Measurements from ENCODE around the gene NCOA7.
"Not testable (repeated sequence)": the region's sequence is repeated elsewhere in the genome, so short reads cannot be mapped to it uniquely, and the experiment has no call there.

NCOA7 gene

GRCh38 chr6:125836466-125836865 lies 45.7 kb downstream of the NCOA7 start:
- DNase-seq (ENCODE audit: low read depth in 2 of 2), result no peak

GRCh38 chr6:125839471-125839870 lies 48.7 kb downstream of the NCOA7 start:
- DNase-seq (ENCODE audit: low read depth in 2 of 2), result no peak

DNA sequence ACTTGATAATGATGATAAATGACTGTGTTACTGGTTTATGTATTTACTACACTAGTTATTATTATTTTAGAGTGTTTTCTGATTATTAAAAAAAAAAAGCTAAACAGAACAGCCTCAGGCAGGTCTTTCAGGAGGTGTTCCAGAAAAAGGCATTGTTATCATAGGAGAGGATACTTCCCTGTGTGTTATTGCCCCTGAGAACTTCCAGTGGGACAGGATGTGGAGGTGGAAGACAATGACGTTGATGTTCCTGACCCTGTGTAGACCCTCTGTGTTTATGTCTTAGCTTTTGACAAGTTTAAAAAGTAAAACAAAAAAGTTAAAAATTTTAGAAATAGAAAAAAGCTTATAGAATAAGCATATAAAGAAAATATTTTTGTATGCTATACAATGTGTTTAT lies 49.1 kb downstream of the NCOA7 start:
- no peak for DNase-seq (ENCODE audit: low read depth in 2 of 2)

DNA sequence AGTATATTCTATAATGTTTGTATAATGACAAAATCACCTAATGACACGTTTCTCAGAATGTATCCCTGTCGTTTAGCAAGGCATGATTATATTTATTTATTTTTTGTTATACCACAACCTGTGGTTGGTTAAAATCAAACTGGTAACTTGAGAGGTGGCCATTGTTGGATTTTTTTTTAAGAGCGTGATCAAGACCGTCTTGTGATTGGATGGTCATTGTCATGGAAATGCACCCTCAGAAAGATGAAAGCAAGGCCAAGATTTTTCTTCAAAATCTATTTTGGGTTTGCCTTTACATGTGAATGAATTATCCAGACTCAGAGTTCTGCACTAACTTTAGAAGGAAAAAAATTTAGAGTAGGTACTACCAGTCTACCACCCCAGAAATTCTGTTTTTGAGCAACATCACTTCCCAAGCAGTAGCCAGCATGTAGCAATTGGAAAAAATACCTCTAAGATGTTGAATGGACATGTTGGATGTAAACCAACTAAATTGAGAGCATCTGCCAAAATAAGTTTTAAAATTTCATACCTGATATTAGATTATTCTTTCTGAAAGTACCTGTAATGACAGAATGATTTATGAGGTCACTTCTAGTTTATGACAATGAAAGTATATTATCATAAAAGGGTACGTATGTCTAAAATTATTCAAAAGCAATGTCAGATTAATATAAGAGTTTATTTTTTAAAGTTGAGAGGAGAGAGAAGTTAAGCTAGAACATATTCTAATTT lies 50.8 kb downstream of the NCOA7 start:
- DNase-seq (ENCODE audit: low read depth in 2 of 2), result no peak

GRCh38 chr6:125842091-125842626 lies 51.4 kb downstream of the NCOA7 start:
- DNase-seq (ENCODE audit: low read depth in 2 of 2), result no peak

- DNase-seq (ENCODE audit: low read depth in 2 of 2), result no peak
These were observed 52.8 kb downstream of the NCOA7 start for GRCh38 chr6:125843593-125843992.

DNA sequence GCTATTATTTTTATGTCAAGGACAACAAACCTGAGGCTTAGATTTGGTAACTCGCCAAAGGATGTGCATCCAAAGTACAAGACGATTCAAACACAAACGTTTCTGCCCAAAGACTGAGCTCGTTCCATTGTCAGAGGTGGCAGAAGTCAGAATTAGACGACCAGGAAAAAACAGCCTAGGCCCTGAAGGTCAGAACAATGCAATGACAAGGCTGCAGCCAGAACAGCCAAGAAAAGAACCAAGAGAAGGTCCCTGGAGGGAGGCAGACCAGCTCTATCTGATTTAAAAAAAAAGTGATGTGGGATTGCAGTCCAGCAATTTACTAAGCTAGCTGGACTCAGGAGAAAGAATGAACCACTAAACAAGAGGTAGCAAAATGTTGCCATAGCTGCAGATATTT lies 54.2 kb downstream of the NCOA7 start:
- no peak for DNase-seq (ENCODE audit: low read depth in 2 of 2)

GRCh38 chr6:125846292-125847024 lies 55.7 kb downstream of the NCOA7 start:
- no peak for DNase-seq (ENCODE audit: low read depth in 2 of 2)

DNA sequence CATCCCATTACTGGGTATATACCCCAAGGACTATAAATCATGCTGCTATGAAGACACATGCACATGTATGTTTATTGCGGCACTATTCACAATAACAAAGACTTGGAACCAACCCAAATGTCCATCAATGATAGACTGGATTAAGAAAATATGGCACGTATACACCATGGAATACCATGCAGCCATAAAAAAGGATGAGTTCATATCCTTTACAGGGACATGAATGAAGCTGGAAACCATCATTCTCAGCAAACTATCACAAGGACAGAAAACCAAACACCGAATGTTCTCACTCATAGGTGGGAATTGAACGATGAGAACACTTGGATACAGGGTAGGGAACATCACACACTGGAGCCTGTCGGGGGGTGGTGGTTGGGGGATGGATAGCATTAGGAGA lies 57.5 kb downstream of the NCOA7 start:
- not testable (repeated sequence) for DNase-seq (ENCODE audit: low read depth in 2 of 2)

DNA sequence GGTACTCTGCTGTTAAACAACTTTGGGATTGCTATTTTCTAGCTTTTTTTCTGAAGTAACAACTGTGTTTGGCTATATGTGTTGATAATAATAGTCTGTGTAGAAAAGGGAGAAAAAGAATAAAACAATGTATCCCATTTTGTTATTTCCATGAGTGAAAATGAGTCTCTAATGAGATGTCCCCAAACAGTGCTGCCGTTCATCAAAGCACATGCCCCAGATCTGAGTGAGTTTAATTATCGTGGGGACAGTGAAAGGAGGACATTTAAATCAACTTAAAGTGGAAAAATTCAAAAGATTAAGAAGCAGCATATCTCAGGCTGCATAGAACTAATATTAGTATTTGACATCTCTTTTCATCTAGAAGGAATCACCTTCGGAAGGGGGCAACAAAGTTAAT lies 59.6 kb downstream of the NCOA7 start:
- DNase-seq (ENCODE audit: low read depth in 2 of 2), result no peak

DNA sequence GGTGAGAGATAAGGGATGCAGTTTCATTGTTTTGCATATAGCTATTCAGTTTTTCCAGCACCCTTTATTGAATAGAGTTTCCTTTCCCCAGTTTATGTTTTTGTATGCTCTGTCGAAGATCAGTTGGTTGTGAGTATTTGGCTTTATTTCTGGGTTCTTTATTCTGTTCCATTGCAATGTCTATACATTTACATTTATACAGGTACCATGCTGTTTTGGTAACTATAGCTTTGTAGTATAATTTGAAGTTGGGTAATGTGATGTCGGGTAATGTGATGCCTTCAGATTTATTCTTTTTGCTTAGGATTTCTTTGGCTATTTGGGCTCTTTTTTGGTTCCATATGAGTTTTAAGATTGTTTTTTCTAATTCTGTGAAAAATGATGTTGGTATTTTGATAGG lies 61.8 kb downstream of the NCOA7 start:
- no peak for DNase-seq (ENCODE audit: low read depth in 2 of 2)

GRCh38 chr6:125853168-125853567 lies 62.4 kb downstream of the NCOA7 start:
- DNase-seq (ENCODE audit: low read depth in 2 of 2), result no peak

GRCh38 chr6:125853756-125854155 lies 63.0 kb downstream of the NCOA7 start:
- no peak for DNase-seq (ENCODE audit: low read depth in 2 of 2)

DNA sequence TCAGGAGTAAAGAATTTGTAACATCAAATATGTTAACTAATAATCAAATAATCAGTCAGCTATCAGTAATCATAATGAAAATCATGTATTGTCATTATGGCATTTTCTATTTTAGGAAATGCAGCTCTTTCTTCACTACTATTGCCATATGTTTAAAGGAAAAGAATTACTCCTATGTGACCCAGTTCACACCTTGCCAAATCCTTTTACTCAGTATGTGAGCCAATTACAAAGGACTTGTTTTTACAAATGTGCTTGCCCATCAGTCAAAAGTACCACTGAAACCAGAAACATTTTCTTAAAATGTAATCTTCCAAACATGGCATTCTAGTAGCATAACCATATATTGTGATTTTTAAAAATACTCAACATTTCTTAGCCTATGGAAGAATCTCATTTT lies 63.6 kb downstream of the NCOA7 start:
- DNase-seq (ENCODE audit: low read depth in 2 of 2), result no peak

GRCh38 chr6:125855783-125856182 lies 65.0 kb downstream of the NCOA7 start:
- DNase-seq (ENCODE audit: low read depth in 2 of 2), result no peak

GRCh38 chr6:125857846-125858245 lies 67.1 kb downstream of the NCOA7 start:
- DNase-seq (ENCODE audit: low read depth in 2 of 2), result no peak

DNA sequence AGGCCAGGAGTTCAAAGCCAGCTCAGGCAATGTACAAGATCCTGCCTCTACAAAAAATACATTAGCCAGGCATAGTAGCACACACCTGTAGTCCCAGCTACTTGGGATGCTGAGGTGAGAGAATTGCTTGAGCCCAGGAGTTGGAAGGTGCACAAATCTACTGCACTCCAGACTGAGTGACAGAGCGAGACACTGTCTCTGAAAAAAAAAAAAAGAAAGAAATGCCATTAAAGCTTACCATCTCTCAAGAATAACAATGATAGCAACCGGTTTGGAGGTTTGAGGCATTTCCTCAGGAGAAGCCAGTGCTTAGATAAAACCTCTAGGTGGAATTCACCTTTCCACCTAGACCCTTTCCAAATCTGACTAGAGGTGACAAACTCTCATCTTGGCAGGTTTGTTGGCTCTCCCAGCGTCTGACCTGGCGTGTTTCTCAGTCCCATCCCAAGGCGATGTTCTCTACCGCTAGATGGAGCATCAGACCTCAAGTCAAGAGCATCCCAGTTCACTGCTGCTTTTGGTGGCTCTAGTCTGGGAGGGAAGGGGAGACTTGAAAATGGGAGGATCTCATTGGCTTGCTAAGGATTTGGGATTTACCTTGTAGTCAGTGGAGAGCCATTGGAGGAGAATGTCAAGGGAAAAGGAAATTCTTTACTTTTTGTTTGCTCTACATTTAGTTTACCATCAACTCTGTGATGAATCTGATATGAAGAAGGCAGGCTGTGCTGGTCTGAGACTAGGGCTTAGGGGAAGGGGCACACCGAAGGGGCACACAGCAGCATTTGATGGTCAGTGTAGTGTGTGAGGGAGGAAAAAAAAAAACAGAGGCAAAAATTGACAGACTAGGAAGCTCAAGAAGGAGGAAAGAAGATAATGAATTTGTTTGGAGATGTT lies 67.9 kb downstream of the NCOA7 start:
- DNase-seq (ENCODE audit: low read depth in 2 of 2), result no peak

- DNase-seq (ENCODE audit: low read depth in 2 of 2), result no peak
These were observed 69.0 kb downstream of the NCOA7 start for GRCh38 chr6:125859727-125860126.

- no peak for DNase-seq (ENCODE audit: low read depth in 2 of 2)
These were observed 72.3 kb downstream of the NCOA7 start for GRCh38 chr6:125863023-125863422.

DNA sequence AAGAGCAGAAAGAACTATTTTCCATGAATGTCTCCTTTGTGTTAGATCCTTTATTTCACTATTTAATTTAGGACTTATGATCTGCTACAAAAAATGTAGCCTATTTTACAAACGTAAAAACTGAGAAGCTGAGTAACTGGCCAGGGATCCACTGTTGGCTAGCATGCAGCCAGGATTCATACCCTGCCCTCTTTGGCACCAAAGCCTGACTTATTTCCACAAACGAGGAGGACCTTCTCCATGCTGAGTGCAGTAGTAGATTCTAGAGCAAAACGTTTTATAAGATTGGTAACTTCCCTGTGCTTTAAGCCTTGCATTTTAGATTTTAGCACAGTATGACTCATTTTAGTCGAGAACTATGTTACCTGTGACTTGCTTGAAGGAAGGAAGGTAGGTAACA lies 74.3 kb downstream of the NCOA7 start:
- no peak for DNase-seq (ENCODE audit: low read depth in 2 of 2)

- no peak for DNase-seq (ENCODE audit: low read depth in 2 of 2)
These were observed 75.7 kb downstream of the NCOA7 start for GRCh38 chr6:125866433-125866832.

- no peak for DNase-seq (ENCODE audit: low read depth in 2 of 2)
These were observed 76.8 kb downstream of the NCOA7 start for GRCh38 chr6:125867483-125867942.
